ENCODE results near the gene UBE2E3.
"Not testable (repeated sequence)": the region's sequence is repeated elsewhere in the genome, so short reads cannot be mapped to it uniquely, and the experiment has no call there.

Gene UBE2E3

GRCh38 chr2:180980106-180980942, at the start of gene UBE2E3:
TSS of gene UBE2E3 (plus strand) at chr2:180980605. CDS start at chr2:180982043, 1,438 bp downstream.
- DNase-seq (ENCODE audit: low spot score) = peak; percentile 76

DNA sequence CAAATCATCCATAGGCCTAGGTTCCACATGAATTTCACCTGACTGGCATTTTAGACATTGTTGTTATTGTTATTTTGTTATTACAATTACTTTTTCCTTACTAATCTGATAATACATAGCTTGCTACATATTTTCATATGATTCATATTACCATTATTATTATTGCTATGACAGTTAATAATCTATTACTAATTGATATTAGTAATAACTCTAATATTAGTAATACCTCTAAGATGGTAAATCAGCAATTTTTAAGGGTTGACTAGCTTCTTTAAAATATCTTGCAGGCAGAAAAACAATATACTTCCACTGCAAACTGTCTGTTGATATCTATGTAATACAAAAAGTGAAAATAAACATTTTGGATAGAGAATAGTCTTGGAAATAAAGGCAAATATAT, 48.6 kb upstream of the UBE2E3 start:
- no peak for DNase-seq (ENCODE audit: low spot score)

GRCh38 chr2:180933332-180933731, 47.1 kb upstream of the UBE2E3 start:
- DNase-seq (ENCODE audit: low spot score) = no peak

GRCh38 chr2:180934911-180935310, 45.5 kb upstream of the UBE2E3 start:
- DNase-seq (ENCODE audit: low spot score) = no peak

GRCh38 chr2:180937480-180937879, 42.9 kb upstream of the UBE2E3 start:
- DNase-seq (ENCODE audit: low spot score) = not testable (repeated sequence)

- no peak for DNase-seq (ENCODE audit: low spot score)
These were observed 42.0 kb upstream of the UBE2E3 start for GRCh38 chr2:180938451-180938850.

DNA sequence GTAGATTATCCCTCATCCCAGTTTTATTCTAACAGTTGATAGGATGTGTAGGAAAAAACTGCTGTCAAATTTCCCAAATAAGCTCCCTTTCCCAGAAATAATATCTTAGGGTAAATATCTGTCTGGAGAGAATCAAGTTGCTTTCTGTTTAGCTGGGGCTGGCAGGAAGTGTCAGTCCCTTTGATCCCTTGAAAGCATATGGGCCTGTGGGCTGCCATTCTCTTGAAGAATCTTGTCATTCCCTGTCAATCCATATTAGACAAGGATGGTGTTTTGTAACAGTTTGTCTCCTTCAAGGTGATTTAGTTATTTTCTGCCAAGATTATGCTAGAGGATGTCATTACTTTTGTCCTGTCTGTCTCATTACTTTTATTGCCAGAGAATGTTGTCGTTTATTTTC, 37.1 kb upstream of the UBE2E3 start:
- DNase-seq (ENCODE audit: low spot score) = no peak

- DNase-seq (ENCODE audit: low spot score) = no peak
These were observed 36.0 kb upstream of the UBE2E3 start for GRCh38 chr2:180944372-180944771.

GRCh38 chr2:180947208-180947689, 33.2 kb upstream of the UBE2E3 start:
- no peak for DNase-seq (ENCODE audit: low spot score)

DNA sequence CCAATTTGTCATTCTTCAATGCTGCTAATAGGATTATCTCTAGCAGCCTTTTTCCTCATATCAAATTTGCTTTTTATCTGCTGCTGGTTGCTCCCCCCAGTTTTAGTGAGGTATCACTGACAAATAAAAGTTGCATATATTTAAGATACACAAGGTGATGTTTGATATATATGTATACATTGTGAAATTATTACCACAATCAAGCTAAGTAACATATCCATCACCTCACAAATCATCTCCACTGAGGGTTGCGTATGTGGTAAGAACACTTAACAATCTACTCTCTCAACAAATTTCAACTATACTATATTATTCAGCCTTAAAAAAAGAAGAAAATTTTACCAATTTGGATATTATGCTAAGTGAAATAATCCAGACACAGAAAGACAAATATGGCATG, 30.5 kb upstream of the UBE2E3 start:
- no peak for DNase-seq (ENCODE audit: low spot score)

- no peak for DNase-seq (ENCODE audit: low spot score)
These were observed 28.3 kb upstream of the UBE2E3 start for GRCh38 chr2:180952082-180952481.

- DNase-seq (ENCODE audit: low spot score) = no peak
These were observed 27.6 kb upstream of the UBE2E3 start for GRCh38 chr2:180952731-180953336.

DNA sequence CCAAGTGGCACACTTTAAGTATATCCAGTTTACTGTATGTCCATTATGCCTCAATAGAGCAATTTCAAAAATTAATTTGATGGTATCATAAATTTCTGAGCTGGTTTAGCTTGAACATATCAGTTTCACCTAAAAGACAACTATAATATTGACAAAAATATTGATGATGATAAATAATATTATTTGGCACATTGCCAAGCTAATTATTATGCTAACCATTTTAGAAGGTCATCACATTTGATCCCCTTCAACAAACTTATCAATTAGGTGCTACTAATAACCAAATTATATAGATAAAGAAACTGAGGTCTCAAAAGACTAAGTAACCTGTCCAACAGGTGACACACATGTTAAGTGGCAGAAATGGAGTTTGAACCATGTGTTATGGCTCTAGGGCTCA, 26.9 kb upstream of the UBE2E3 start:
- no peak for DNase-seq (ENCODE audit: low spot score)

DNA sequence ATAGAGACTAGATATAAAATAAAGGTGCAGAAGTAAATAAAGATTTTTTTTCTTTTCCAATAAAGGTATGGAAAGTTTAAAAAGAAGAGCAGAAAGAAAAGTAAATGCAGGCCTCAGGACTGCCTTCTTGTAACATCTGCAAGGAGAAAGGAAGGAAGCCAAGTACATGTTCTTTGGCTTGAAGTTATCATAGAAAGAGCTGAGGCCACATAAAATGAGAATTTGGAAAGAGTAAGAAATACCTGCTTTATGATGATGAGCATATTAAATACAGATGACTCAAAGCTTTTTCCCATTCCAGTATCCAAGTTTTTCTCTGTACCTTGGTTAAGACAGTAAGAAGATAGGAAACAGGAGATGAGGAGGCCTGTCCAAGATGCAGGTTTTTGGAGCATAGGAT, 25.3 kb upstream of the UBE2E3 start:
- no peak for DNase-seq (ENCODE audit: low spot score)

GRCh38 chr2:180959787-180960186, 20.6 kb upstream of the UBE2E3 start:
- no peak for DNase-seq (ENCODE audit: low spot score)

- no peak for DNase-seq (ENCODE audit: low spot score)
These were observed 19.4 kb upstream of the UBE2E3 start for GRCh38 chr2:180960982-180961381.

- DNase-seq (ENCODE audit: low spot score) = no peak
These were observed 17.6 kb upstream of the UBE2E3 start for GRCh38 chr2:180962727-180963314.

DNA sequence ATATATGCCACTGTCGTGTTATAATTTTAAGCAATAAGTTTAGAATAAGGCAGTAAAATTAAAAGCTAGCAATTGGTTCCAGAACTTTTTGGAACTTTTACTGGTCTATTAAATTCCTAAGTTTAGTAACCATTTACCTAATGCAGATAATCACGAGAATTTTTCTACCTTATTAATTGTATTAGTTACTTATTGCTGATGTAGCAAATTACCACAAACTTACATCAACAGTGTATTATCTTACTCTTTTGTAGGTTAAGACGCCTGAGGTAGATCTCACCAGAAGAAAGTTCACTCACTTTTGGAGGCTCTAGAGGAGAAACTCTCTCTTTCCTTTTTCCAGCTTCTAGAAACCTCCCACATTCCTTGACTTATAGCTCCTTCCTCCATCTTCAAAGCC, 14.0 kb upstream of the UBE2E3 start:
- no peak for DNase-seq (ENCODE audit: low spot score)

DNA sequence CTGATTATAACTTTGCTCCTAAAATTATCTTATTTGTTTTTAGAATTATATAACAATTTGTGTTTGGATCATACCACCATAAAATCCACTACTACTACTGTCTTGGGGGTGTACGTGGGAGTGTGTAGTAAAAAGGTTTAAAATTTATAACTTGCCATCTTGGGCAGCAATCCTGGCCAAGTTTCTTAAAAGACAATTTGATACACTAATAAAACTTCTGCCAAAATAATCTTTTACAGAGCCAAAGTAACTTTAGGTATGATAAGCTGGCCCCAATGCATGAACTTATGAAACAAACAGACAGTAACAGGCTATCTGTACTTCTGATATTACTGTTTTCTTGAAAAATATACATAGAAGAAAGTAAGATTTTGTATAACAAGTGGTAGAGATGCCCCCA, 11.3 kb upstream of the UBE2E3 start:
- no peak for DNase-seq (ENCODE audit: low spot score)

GRCh38 chr2:180970016-180970415, 10.4 kb upstream of the UBE2E3 start:
- no peak for DNase-seq (ENCODE audit: low spot score)

DNA sequence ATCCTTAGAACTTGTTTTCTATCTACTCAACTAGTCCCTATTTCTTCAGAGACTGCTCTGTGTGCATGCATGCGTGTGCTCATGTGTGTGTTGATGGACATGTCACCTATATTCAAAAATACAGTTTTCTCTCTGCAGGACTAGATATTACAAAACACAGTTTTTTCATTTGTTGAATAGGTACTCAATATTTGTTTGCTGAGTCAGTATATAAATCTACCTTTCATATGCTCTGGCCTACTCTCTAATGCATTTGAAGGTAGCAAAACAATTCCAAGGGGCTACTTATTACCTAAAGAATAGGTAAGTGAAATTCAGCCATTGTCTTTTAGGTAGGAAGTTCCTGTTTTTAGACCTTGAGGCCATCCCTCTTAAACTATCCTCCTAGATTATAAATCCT, 8.6 kb upstream of the UBE2E3 start:
- no peak for DNase-seq (ENCODE audit: low spot score)

GRCh38 chr2:180975585-180975984, 4.8 kb upstream of the UBE2E3 start:
- no peak for DNase-seq (ENCODE audit: low spot score)
